GM19035 (cell line): ENCODE measurements around the gene FBXL2.

Experiments used
- ATAC-seq: cut with Tn5 transposase; IDR thresholded peaks from one replicate; pipeline ENCODE4 v1.9.1; 2021; ENCODE audit not compliant: unreplicated experiment

FBXL2 gene

DNA sequence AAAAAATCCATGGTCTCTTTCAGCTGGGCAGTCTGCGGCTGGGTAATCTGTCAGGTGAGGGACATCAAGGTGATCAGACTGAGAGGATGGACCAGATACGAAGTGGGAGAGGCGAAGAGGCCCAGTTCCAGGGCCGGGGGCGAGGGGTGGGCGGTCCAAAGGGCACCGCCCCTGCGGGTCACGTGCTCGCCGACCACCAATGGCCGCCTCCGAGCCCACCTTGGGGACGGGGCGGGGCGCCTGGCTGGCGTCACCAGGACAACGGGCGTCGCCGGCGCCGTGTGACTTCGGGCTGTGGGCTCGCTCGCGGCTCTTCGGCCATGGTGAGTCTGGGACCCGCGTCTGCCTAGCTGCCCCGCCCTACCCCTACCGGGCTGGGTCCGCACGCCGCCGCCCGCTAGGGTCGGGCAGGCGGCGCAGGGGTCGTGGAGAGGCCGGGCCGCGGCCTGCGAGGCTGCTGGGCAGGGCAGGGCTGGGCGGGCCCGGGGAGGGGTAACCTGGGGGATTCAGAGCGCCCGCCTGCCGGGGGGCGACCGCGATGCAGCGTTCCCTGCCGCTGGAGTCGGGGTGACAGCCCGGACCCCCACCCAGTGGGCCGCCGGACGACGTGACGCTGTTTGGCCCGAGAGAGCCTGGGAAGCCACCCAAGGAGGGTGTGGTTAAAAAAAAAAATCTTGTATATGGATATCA lies at the start of gene FBXL2:
TSS of gene FBXL2 (plus strand) at position 250 of the 690 bp plus-strand sequence. CDS start at position 321, 71 bp downstream.
- ATAC-seq = peak; percentile 89

DNA sequence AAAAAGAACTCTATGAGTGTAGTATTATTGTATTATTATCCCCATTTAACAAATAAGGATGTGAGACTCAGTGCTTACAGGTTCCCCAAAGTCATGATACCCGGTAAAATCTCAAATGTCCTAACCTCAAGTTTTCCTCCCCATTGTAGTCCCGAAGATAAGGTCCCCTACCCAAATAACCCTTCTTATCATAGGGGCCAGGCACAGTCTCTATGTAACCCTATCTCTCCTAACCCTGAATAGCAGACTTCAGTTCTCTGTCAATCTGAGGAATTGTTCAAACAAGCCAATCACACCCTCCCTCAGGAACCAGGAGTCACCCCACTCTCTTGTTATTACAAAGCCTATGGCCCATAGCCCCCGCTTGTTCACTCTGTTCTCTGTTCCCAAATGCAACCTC lies 48.2 kb upstream of the FBXL2 start:
- no peak for ATAC-seq

DNA sequence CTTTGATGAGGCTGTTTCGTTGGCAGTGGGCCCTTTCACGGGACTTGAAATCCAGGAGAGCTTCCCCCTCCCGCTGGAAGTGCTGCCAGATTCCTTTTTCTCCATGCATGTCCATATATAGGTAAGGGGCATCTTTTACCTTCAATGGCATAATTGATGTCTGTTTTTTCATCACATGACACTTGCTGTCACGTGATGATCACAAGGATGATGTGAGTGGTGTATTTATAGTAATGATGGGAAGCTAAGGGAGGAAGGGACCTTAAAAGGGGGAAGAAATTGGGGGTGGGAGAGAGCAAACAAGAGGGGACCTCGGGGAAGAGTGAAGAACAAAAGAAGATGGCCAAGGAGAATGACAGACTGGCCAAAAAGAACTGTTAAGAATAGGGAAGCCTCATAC lies 47.3 kb upstream of the FBXL2 start:
- no peak for ATAC-seq

GRCh38 chr3:33231756-33232465 lies 45.3 kb upstream of the FBXL2 start:
- ATAC-seq = no peak

- ATAC-seq = no peak
Observed at GRCh38 chr3:33233884-33234283, 43.4 kb upstream of the FBXL2 start.

GRCh38 chr3:33236005-33236404 lies 41.2 kb upstream of the FBXL2 start:
- no peak for ATAC-seq

GRCh38 chr3:33237439-33237838 lies 39.8 kb upstream of the FBXL2 start:
- ATAC-seq = no peak

GRCh38 chr3:33238923-33239322 lies 38.3 kb upstream of the FBXL2 start:
- ATAC-seq = no peak

DNA sequence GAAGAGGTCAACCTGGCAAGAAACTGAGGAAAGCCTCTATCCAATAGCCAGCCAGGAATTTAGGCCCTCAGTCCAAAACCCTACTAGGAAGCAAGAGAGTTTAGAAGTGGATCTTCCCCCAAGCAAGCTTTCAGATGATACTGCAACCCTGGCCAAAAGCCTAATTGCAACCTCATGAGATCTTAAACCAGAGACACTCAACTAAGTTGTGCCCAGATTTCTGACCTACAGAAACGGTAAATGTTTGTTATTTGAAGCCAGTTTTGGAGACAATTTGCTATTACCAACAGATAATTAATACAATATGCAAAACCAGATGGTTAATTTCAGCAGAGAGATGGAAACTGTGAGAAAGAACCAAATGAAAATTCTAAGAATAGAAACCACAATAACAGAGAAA lies 37.0 kb upstream of the FBXL2 start:
- no peak for ATAC-seq

GRCh38 chr3:33246786-33247185 lies 30.5 kb upstream of the FBXL2 start:
- no peak for ATAC-seq

DNA sequence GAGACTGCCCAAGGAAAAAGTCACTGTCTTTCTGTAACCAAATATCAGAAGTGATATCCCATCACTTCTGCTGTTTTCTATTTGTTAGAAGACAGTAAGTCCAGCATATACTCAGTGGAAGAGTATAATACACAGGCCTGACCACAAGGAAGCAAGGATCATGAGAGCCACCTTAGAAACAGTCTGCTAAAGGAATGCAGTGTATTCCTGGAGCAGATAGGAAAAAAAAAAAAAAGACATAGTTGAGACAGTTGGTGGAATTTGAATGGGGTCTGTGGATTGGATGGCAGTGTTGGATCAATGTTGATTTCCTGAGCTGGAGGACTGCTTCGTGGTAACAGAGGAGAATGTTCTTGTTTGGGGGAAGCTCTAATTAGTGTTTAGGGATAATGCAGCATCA lies 26.5 kb upstream of the FBXL2 start:
- ATAC-seq = no peak

GRCh38 chr3:33256249-33256648 lies 21.0 kb upstream of the FBXL2 start:
- no peak for ATAC-seq

DNA sequence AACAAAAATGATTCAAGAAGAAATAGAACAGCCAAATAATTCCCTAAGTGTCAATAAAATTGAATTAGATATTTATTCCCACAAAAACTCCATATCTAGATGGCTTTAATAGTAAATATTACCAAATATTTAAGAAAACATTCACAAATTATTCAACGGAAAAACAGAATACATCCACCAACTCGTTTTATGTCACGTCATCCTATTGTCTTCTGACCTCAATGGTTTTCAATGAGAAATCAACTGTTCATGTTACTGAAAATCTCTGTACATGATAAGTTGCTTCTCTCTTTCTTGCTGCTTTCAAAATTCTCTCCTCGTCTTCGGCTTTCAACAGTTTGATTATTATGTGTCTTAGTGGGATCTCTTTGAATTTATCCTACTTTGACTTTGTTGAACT lies 17.1 kb upstream of the FBXL2 start:
- no peak for ATAC-seq

DNA sequence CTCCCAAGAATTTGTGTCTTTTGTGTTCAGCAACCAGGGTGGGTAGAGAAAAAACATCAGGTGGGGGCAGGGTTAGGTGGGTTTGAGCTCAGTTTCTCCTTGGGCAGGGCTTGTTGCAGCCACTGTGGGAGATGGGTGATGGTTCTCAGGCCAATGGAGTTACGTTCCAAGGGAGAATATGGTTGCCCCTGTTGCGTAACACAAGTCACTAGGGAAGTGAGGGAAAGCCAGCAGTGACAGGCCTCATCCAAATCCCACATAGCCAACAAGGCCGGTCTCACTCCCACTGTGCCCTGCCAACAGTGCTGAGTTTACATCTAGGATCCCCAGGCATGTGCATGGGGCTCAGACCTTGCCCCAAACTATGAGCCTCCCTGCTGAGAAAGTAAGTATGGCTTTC lies 7.9 kb upstream of the FBXL2 start:
- ATAC-seq = no peak

DNA sequence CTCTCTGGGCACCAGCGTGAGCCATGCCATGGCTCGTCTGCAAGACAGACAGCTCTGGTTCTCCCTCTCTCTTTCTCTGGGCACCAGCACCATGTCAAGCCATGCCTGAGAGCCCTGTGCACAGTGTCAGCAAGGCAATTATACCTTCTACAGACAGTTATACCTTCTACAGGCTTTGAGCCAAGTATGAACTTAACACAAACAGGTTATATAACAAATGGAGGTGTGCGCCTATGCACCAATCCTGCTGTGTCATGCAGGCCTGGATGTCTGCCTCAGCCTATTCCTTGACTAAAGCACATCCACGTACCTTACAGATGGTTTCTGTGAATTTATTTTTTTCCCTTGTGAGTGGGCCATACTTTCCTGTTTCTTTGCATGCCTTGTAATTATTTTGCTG lies 5.9 kb upstream of the FBXL2 start:
- ATAC-seq = no peak

DNA sequence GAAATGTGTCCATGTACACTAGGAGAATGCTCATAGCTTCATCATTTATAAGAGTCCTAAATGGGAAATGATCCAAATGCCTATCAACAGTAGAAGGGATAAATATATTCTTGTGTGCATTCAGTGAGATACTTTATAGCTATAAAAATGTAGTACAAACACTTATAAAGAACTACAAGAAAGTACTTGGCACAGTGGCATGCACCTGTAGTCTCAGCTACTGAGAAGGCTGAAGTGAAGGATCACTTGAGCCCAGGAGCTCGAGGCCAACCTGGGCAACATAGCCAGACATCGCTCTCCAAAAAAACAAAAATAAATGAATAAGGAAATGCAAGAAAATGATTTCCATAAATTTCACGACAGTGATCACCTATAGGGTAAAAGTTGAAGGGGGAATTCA lies 3.6 kb upstream of the FBXL2 start:
- ATAC-seq = no peak

GRCh38 chr3:33278163-33278562 lies 921 bp downstream of the FBXL2 start:
- ATAC-seq = no peak

GRCh38 chr3:33287672-33288282 lies 10.5 kb downstream of the FBXL2 start:
- no peak for ATAC-seq

GRCh38 chr3:33299395-33300081 lies 22.3 kb downstream of the FBXL2 start:
- no peak for ATAC-seq

DNA sequence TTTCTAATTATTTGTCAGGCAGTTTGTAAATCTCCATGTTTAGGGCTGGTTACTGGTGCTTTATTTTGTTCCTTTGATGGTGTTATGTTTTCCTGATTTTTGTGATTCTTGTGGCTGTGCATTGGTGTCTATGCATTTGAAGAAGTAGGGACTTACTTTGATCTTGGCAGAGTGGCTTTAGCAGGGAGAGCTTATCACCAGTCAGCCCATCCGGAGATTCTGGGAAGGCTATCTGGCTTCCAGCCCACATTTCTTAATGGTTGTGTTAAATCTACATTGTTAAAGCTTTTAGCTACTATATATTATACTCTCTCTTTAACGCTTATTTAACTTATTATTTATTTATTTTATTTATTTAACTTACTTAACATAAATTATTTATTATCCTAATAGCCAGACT lies 35.1 kb downstream of the FBXL2 start:
- no peak for ATAC-seq

DNA sequence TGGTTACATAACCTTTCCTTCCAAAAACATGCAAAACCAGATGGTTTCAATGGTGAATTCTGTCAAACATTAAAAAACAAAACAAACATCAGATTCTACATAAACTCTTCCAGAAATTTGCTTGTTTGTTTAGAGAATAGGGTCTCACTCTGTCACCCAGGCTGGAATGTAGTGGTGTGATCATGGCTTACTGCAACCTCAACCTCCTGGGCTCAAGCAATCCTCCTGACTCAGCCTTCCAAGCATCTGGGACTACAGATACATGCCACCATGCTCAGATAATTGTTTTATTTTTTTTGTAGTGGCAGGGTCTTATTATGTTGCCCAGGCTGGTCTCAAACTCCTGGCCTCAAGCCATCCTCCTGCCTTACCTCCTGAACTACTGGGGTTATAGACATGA lies 36.1 kb downstream of the FBXL2 start:
- no peak for ATAC-seq

DNA sequence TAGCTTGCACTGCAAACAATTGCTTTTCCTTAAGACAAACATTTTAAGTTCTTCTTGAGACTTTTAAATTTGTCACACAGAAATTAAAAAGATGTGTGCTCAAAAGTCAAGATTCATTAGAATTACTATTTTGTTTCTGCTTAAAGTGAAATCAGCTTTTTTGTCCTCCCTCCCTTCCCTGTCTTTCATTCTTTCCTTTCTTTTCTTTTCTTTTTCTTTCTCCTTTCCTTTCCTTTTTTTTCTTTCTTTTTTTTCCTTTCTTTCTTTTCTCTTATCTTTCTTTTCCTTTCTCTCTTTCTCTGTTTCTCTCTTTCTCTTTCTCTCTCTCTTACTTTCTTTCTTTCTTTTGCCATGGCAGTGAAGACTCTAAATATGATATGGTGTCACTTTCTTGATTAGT lies 37.8 kb downstream of the FBXL2 start:
- ATAC-seq = no peak
